ENCODE results near the gene C16orf46.

- TF ChIP-seq CTCF (IDR thresholded peaks at IDR 0.05) = no peak
- no peak for TF ChIP-seq POLR2A (IDR thresholded peaks at IDR 0.05)
Observed at GRCh38 chr16:81040842-81041241, 36.2 kb downstream of the C16orf46 start.

All from lower leg skin (tissue), 3 donors.